Measurements from ENCODE around the gene CD3E.

Gene CD3E

GRCh38 chr11:118322721-118323120 is 18.2 kb downstream of the CD3E start:
- DNase-seq (ENCODE audit: low read depth), result no peak

GRCh38 chr11:118325283-118325682 is 20.8 kb downstream of the CD3E start:
- no peak for DNase-seq (ENCODE audit: low read depth)

DNA sequence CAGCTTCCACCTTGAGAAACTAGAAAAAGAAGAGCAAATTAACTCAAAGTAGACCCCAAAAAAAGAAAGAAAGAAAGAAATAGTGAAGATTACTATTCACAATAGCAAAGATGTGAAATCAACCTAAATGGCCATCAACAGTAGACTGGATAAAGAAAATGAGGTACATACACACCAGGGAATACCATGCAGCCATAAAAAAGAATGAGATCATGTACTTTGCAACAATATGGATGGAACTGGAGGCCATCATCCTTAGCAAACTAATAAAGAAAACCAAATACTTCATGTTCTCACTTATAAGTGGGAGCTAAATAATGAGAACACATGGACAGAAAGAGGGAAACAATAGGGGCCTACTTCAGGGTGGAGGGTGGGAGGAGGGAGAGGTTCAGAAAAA is 24.2 kb downstream of the CD3E start:
- DNase-seq (ENCODE audit: low read depth), result no peak

GRCh38 chr11:118334745-118335144 is 30.2 kb downstream of the CD3E start:
- no peak for DNase-seq (ENCODE audit: low read depth)

GRCh38 chr11:118338637-118339061 is 34.1 kb downstream of the CD3E start:
- no peak for DNase-seq (ENCODE audit: low read depth)

DNA sequence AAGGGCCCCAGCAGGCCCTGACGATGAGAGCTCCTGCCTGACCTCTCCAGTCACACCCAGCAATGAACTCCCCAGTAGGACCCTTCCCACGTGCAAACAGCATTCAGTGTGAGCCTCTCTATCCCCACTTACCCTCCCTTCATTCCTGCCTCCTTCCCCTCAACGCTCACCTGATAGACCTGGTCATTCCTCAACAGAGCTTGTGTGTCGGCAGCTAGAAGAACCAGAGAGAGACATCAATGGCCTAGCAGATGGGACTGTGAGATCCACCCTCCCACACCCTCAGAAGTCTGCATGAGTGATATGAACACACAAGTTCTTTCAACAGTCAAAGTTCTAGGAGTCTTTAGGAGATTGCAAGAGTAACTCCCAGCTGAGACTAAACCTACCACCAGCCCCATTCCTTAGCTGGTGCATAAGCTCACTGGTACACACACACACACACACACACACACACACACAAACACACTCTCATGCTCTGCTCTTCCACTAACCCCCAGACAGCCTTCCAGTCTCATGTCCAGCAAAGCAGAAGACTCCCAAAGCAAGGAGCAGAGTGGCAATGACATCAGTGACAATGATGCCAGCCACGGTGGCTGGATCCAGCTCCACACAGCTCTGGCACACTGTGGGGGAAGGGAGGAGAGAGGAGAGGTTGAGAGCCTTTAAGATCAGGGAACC is 34.9 kb downstream of the CD3E start:
- no peak for DNase-seq (ENCODE audit: low read depth)

GRCh38 chr11:118340449-118340848 is 35.9 kb downstream of the CD3E start:
- no peak for DNase-seq (ENCODE audit: low read depth)

- DNase-seq (ENCODE audit: low read depth), result no peak
These were observed 36.7 kb downstream of the CD3E start for GRCh38 chr11:118341261-118341660.

GRCh38 chr11:118341815-118342489 is 37.4 kb downstream of the CD3E start:
- DNase-seq (ENCODE audit: low read depth), result no peak

DNA sequence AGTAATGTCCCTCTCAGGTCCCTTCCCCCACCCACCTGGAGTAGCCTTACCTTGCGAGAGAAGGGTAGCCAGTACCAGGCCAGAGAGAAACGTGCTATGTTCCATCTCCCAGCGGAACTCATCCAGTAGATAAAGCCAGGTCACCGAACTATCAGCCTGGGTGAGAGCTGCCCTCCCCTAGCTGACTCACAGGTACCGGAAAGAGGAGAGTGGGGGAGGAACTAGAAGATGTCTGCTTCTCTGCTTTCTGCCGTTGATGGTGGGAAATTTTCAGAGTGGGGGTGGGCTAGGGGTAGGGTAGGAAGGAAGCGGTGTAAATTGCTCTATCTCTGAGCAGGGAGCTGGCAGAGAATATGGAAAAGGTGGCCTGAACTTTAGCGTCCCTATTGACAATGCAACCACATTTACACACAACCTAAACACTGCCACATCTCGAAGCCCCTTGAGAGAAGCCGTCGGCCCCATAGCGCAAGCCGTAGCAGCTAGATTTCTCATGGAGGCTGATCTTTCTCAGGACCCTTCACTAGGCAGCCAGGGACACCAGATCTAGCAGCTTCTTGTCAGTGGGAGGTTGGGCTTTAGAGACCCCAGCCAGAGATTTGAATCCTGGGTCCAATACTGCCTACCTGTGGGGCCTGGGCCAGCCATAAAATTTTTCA is 38.1 kb downstream of the CD3E start, which contains the start of gene CD3D:
TSS of gene CD3D (minus strand) at position 203 of the 659 bp plus-strand sequence. CDS start at position 105, 98 bp downstream.
- no peak for DNase-seq (ENCODE audit: low read depth)

- DNase-seq (ENCODE audit: low read depth), result no peak
These were observed 38.7 kb downstream of the CD3E start for GRCh38 chr11:118343248-118343647.

DNA sequence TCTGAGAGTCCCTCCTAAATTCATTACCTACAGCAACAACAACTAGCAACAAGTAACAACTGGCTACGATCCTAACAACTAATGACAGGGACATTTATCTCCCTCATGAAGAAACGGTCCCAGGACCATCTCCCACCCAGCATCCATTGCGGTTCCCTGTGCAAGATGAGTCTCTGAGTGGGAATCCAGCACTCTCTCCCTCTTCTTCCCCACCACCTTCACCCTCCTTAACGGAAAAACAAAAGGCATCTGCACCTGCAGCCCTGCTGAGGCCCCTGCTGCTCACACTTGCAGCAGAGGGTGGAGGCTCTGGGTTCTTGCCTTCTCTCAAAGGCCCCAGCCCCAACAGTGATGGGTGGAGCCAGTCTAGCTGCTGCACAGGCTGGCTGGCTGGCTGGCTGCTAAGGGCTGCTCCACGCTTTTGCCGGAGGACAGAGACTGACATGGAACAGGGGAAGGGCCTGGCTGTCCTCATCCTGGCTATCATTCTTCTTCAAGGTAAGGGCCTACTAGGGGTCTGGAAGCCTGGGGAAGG is 39.5 kb downstream of the CD3E start, which contains the start of gene CD3G:
TSS of gene CD3G (plus strand) at position 364 of the 535 bp plus-strand sequence. CDS start at position 444, 80 bp downstream.
- no peak for DNase-seq (ENCODE audit: low read depth)

DNA sequence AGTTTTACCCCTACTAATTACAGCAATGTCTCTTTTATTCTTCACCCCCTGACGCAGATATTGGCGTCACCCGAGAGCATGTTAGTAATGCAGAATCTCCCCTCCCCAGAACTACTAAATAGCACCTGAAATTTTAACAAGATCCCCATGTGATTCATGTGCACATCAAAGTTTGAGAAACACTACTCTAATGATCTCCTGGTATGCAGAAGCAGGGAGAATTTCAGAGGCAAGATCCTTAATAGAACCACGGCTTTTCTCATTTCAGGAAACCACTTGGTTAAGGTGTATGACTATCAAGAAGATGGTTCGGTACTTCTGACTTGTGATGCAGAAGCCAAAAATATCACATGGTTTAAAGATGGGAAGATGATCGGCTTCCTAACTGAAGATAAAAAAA is 44.9 kb downstream of the CD3E start:
- DNase-seq (ENCODE audit: low read depth), result no peak

DNA sequence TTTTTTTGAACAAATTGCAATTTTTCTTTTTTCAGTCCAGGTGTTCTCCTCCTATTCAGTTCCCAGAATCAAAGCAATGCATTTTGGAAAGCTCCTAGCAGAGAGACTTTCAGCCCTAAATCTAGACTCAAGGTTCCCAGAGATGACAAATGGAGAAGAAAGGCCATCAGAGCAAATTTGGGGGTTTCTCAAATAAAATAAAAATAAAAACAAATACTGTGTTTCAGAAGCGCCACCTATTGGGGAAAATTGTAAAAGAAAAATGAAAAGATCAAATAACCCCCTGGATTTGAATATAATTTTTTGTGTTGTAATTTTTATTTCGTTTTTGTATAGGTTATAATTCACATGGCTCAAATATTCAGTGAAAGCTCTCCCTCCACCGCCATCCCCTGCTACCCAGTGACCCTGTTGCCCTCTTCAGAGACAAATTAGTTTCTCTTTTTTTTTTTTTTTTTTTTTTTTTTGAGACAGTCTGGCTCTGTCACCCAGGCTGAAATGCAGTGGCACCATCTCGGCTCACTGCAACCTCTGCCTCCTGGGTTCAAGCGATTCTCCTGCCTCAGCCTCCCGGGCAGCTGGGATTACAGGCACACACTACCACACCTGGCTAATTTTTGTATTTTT is 48.7 kb downstream of the CD3E start:
- no peak for DNase-seq (ENCODE audit: low read depth)

DNA sequence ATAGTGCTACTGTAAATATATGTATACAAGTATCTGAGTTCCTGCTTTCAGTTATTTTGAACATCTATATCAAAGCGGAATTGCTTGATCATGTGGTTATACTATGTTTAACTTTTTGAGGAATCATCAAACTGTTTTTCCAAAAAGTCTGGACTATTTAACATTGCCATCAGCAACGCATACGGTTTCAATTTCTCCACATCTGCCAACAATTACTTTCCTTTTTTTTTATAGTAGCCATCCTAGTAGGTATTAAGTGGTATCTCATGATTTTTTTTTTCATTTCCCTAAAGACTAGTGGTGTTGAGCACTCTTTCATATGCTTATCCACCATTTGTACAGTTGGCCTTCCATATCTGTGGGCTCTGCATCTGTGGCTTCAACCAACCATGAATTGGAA is 53.5 kb downstream of the CD3E start:
- no peak for DNase-seq (ENCODE audit: low read depth)

- DNase-seq (ENCODE audit: low read depth), result peak; percentile 42
These were observed 54.9 kb downstream of the CD3E start, which contains the start of gene UBE4A for GRCh38 chr11:118359295-118359958. Gene UBE4A (plus strand): TSS chr11:118359600. CDS start chr11:118365081, 5,481 bp downstream.

DNA sequence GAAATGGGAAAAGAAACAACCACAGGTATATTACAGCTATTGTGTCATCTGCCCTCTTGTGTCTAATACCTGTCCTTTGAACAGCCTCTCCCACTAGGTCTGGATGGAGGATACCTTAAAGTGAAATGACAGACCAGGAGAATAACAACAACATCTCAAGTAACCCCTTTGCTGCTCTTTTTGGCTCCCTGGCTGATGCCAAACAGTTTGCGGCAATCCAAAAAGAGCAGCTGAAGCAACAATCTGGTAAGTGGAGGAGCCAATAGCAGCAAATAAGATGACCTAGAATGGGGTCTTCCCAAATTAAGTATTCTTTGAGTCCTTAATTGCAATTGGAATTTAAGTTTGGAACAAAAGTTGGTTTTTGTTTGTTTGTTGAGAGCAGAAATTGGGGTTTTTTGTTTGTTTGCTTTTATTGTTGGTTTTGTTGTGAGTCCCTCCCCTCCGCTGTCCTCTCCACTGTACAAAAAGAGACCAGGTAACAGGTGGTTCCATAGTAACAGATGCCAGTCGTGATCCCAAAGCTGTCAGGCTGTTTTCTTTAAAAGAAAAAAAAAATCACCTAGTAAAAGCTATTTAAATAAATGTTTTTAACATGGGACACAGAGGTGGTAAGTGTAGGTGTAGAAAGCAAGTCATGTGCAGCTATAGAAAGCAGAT is 60.6 kb downstream of the CD3E start:
- DNase-seq (ENCODE audit: low read depth), result no peak

Data from GM04503 (cell line).